Body of pancreas (tissue), 4 donors: ENCODE results near the gene NOTCH2.

Experiments
- CTCF ChIP-seq, 7 experiments: fragments of 450-650 bp in 4 of 7; fragments of 200-600 bp in 3 of 7; sonication (generic) in 3 of 7; IDR thresholded peaks; one replicate each; pipeline ENCODE4 v1.5.1; 2016 to 2019; ENCODE audit warnings: antibody characterized with exemption in 7 of 7
- POLR2A ChIP-seq, 3 donors: fragments of 450-650 bp; IDR thresholded peaks; one replicate each; pipeline ENCODE4 v1.6.1; 2016; ENCODE audit warnings: antibody characterized with exemption in 3 of 3, mild to moderate bottlenecking in 2 of 3

- peak; percentile 61 to 82 (median 69) for TF ChIP-seq CTCF (IDR thresholded peaks at IDR 0.05)
- no peak for TF ChIP-seq POLR2A (IDR thresholded peaks at IDR 0.05)
Observed at GRCh38 chr1:119885903-119886783, 183.3 kb downstream of the NOTCH2 start.
